ENCODE results near the gene IL1RAPL2.

The IL1RAPL2 gene

GRCh38 chrX:105277132-105277531, 711.1 kb downstream of the IL1RAPL2 start:
- DNase-seq = no peak

GRCh38 chrX:105282077-105282476, 716.1 kb downstream of the IL1RAPL2 start:
- no peak for DNase-seq

- no peak for DNase-seq
Measured at GRCh38 chrX:105297041-105297440, 731.0 kb downstream of the IL1RAPL2 start.

GRCh38 chrX:105299286-105299685, 733.3 kb downstream of the IL1RAPL2 start:
- no peak for DNase-seq

- DNase-seq = no peak
Measured at GRCh38 chrX:105302246-105302645, 736.2 kb downstream of the IL1RAPL2 start.

- no peak for DNase-seq
Measured at GRCh38 chrX:105307762-105308161, 741.8 kb downstream of the IL1RAPL2 start.

- no peak for DNase-seq
Measured at GRCh38 chrX:105313596-105313995, 747.6 kb downstream of the IL1RAPL2 start.

- DNase-seq = no peak
Measured at GRCh38 chrX:105314458-105314857, 748.5 kb downstream of the IL1RAPL2 start.

- no peak for DNase-seq
Measured at GRCh38 chrX:105315248-105315647, 749.2 kb downstream of the IL1RAPL2 start.

- no peak for DNase-seq
Measured at GRCh38 chrX:105317117-105317516, 751.1 kb downstream of the IL1RAPL2 start.

- no peak for DNase-seq
Measured at GRCh38 chrX:105323928-105324327, 757.9 kb downstream of the IL1RAPL2 start.

GRCh38 chrX:105328773-105329172, 762.8 kb downstream of the IL1RAPL2 start:
- no peak for DNase-seq

GRCh38 chrX:105331244-105331643, 765.2 kb downstream of the IL1RAPL2 start:
- no peak for DNase-seq

GRCh38 chrX:105347373-105347772, 781.4 kb downstream of the IL1RAPL2 start:
- DNase-seq = no peak

GRCh38 chrX:105349476-105349875, 783.5 kb downstream of the IL1RAPL2 start:
- DNase-seq = no peak

GRCh38 chrX:105375816-105376215, 809.8 kb downstream of the IL1RAPL2 start:
- DNase-seq = no peak

- DNase-seq = no peak
Measured at GRCh38 chrX:105424729-105425128, 858.7 kb downstream of the IL1RAPL2 start.

GRCh38 chrX:105451401-105451800, 885.4 kb downstream of the IL1RAPL2 start:
- no peak for DNase-seq

- no peak for DNase-seq
Measured at GRCh38 chrX:105458846-105459245, 892.8 kb downstream of the IL1RAPL2 start.

- no peak for DNase-seq
Measured at GRCh38 chrX:105460376-105460775, 894.4 kb downstream of the IL1RAPL2 start.

GRCh38 chrX:105461016-105461415, 895.0 kb downstream of the IL1RAPL2 start:
- DNase-seq = no peak

GRCh38 chrX:105462186-105462585, 896.2 kb downstream of the IL1RAPL2 start:
- DNase-seq = no peak

GRCh38 chrX:105463473-105463872, 897.5 kb downstream of the IL1RAPL2 start:
- no peak for DNase-seq

- no peak for DNase-seq
Measured at GRCh38 chrX:105464618-105465017, 898.6 kb downstream of the IL1RAPL2 start.

GRCh38 chrX:105468741-105469140, 902.7 kb downstream of the IL1RAPL2 start:
- DNase-seq = no peak

GRCh38 chrX:105471597-105471996, 905.6 kb downstream of the IL1RAPL2 start:
- DNase-seq = no peak

All from stimulated activated CD4-positive, alpha-beta T cell treated with anti-CD3 and anti-CD28 coated beads, Interleukin-2, amount 100 ng/mL, for 24 hours (primary cell).